Raji (cell line): Measurements from ENCODE around the gene GOSR1.

Experiments used
- POLR2A ChIP-seq: IDR thresholded peaks from 2 replicates; pipeline ENCODE4 v1.6.1; 2011; ENCODE audit warnings: low read depth, low read length, control low read depth; ENCODE audit not compliant: insufficient read depth

The GOSR1 gene

GRCh38 chr17:30530346-30531025 is 53.3 kb downstream of the GOSR1 start:
- TF ChIP-seq POLR2A: no peak

GRCh38 chr17:30532871-30533270 is 55.7 kb downstream of the GOSR1 start:
- TF ChIP-seq POLR2A: no peak

- no peak for TF ChIP-seq POLR2A
Observed at GRCh38 chr17:30534298-30534697, 57.1 kb downstream of the GOSR1 start.

GRCh38 chr17:30534938-30535921 is 58.0 kb downstream of the GOSR1 start:
- no peak for TF ChIP-seq POLR2A

GRCh38 chr17:30541802-30542201 is 64.6 kb downstream of the GOSR1 start:
- TF ChIP-seq POLR2A: no peak

- TF ChIP-seq POLR2A: no peak
Observed at GRCh38 chr17:30543456-30543855, 66.2 kb downstream of the GOSR1 start.

GRCh38 chr17:30545024-30545423 is 67.8 kb downstream of the GOSR1 start:
- no peak for TF ChIP-seq POLR2A

- TF ChIP-seq POLR2A: no peak
Observed at GRCh38 chr17:30547778-30548573, 70.8 kb downstream of the GOSR1 start.

GRCh38 chr17:30549864-30550511 is 72.8 kb downstream of the GOSR1 start:
- TF ChIP-seq POLR2A: no peak

GRCh38 chr17:30550512-30551273 is 73.5 kb downstream of the GOSR1 start:
- no peak for TF ChIP-seq POLR2A

- TF ChIP-seq POLR2A: no peak
Observed at GRCh38 chr17:30551996-30552339, 74.8 kb downstream of the GOSR1 start.

- no peak for TF ChIP-seq POLR2A
Observed at GRCh38 chr17:30552994-30553566, 75.9 kb downstream of the GOSR1 start.

- no peak for TF ChIP-seq POLR2A
Observed at GRCh38 chr17:30554839-30555751, 77.9 kb downstream of the GOSR1 start.
